PC-9 (cell line): Measurements from ENCODE around the gene SLC25A11. TPM values are rescaled to one million over a fixed set of nuclear protein-coding genes. Genes with fewer than 3 reads are reported as not detected.

Experiments used
- BruUV-seq: library from RNA; stranded (reverse); fragments of 400-500 nt; replicated peaks from 2 replicates; lab custom pipeline; 2021; lab: Mats Ljungman, UMichigan
- CTCF ChIA-PET: fragments of 300-600 bp; sonication (Branson Sonifier 250); formaldehyde crosslinking; loops from one replicate; lab custom pipeline; 2022; ENCODE audit warnings: antibody characterized with exemption; lab: Charles Lee
- POLR2A ChIA-PET: fragments of 300-600 bp; sonication (Branson Sonifier 250); formaldehyde crosslinking; loops from one replicate; lab custom pipeline; 2022; ENCODE audit warnings: antibody characterized with exemption; ENCODE audit not compliant: unreplicated experiment; lab: Charles Lee
- DNase-seq, 2 experiments: peaks; one replicate each; pipeline versions ENCODE4 v3.0.0 to v3.0.0-alpha.2; 2015 to 2022; ENCODE audit warnings: mixed read lengths in 1 of 2
- H2AFZ ChIP-seq: fragments of 200-600 bp; sonication (generic); 2 replicates; pipeline ENCODE4 v1.8.1; 2017; ENCODE audit warnings: antibody characterized with exemption
- H3F3A ChIP-seq: fragments of 200-600 bp; sonication (generic); 2 replicates; pipeline ENCODE4 v1.8.1; 2017; ENCODE audit warnings: antibody characterized with exemption, mild to moderate bottlenecking, low read depth; ENCODE audit not compliant: insufficient read depth
- H3K27ac ChIP-seq: fragments of 200-600 bp; sonication (generic); 2 replicates; pipeline ENCODE4 v1.6.1; 2016; ENCODE audit warnings: mixed run types
- H3K27me3 ChIP-seq: fragments of 200-600 bp; sonication (generic); 2 replicates; pipeline ENCODE4 v1.6.1; 2016; ENCODE audit warnings: low read depth, mixed run types; ENCODE audit not compliant: insufficient read depth
- H3K36me3 ChIP-seq: fragments of 200-600 bp; sonication (generic); 2 replicates; pipeline ENCODE4 v1.6.1; 2016; ENCODE audit warnings: low read depth, mixed run types
- H3K4me1 ChIP-seq: fragments of 200-600 bp; sonication (generic); replicated peaks from 2 replicates; pipeline ENCODE4 v1.6.1; 2016; ENCODE audit warnings: mixed run types; ENCODE audit not compliant: insufficient read depth
- H3K4me2 ChIP-seq: fragments of 200-600 bp; sonication (generic); 2 replicates; pipeline ENCODE4 v1.6.1; 2017; ENCODE audit warnings: mixed run types
- H3K4me3 ChIP-seq: fragments of 200-600 bp; sonication (generic); 2 replicates; pipeline ENCODE4 v1.6.1; 2016; ENCODE audit warnings: mixed run types
- H3K79me2 ChIP-seq: fragments of 200-600 bp; sonication (generic); 2 replicates; pipeline ENCODE4 v1.6.1; 2017; ENCODE audit warnings: low read depth, mixed run types
- H3K9me2 ChIP-seq: fragments of 200-600 bp; sonication (generic); 2 replicates; pipeline ENCODE4 v1.8.1; 2017; ENCODE audit warnings: mild to moderate bottlenecking; ENCODE audit not compliant: insufficient read depth
- H3K9me3 ChIP-seq: fragments of 200-600 bp; sonication (generic); 2 replicates; pipeline ENCODE4 v1.8.1; 2016; ENCODE audit warnings: low read depth; ENCODE audit not compliant: insufficient read depth
- H4K20me1 ChIP-seq: fragments of 200-600 bp; sonication (generic); 2 replicates; pipeline ENCODE4 v1.8.1; 2017; ENCODE audit not compliant: insufficient read depth
- EZH2 ChIP-seq: fragments of 200-600 bp; sonication (generic); IDR thresholded peaks from 2 replicates; pipeline ENCODE4 v1.8.0; 2017; ENCODE audit warnings: antibody characterized with exemption, low read depth
- intact Hi-C: fragments of 100-400 bp; cut with micrococcal nuclease; formaldehyde crosslinking; loops from one replicate; pipeline ENCODE4 v1.10.0; 2022; ENCODE audit not compliant: unreplicated experiment
- total RNA-seq: library from RNA; stranded (reverse); gene quantifications from 2 replicates; pipeline ENCODE4 v1.2.3, GENCODE V29; 2021
- TF ChIP-seq, protein P1 (sequence below): fragments of 200-600 bp; sonication (generic); conservative IDR thresholded peaks from 2 replicates; pipeline ENCODE4 v1.6.1; 2017; ENCODE audit warnings: mixed run types, antibody characterized with exemption, mild to moderate bottlenecking, moderate library complexity

The SLC25A11 gene
- total RNA-seq, 1 experiment from 2014 or later, result 56.2 TPM

DNA sequence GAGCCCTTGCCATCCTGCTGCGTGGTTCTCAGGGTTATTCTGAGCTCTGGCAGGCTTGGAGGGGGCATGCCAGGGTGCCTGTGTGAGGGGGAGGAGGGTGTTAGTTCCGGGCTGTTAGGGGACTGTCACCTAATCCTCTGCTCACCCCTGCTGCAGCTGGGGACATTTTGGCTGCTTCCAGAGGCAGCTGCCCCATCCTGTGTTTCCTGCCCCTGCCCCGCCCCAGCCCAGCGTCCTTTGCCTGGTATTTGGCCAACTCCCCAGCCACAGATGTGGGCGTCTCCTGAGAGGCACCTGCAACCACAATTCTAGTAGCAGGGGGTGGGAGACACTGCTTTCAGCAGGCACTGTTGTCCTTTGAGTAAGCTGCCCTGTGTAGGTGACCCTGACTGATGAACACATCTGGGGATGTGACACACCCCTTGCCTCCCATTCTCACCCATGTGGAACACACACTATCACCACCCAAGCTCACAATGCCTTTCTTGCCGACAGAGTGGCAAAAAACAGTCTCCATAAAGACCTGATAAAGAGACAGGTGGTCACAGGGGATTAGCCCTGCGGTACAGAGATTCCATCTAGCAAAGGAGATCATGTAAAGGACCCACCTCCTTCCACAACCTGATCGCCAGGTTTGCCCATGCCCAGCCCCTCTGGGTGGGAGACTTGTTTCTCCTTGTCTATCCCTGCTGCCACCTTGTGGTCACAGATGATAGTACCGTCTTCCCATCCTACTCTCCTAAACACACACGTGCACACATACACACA lies 36.6 kb downstream of the SLC25A11 start, which contains the start of gene CHRNE:
CHRNE (minus strand) TSS at position 48 of the 768 bp plus-strand sequence; CDS start at position 13, 35 bp downstream.
- no TSS peak for BruUV-seq
- Histone ChIP-seq H3K27me3 (no peaks in the 10 kb centered on the region), H3K79me2 (no peaks in the 10 kb centered on the region), H3K9me3 (no peaks in the 10 kb centered on the region), H3K4me3 (no peak within 1 kb of the TSS), H3K36me3 (no peaks in the 10 kb centered on the region), H2AFZ (no peak within 1 kb of the TSS), H3K27ac (0 out of 2 replicates have a peak within 1 kb of the TSS, but pooled peaks have one; percentile 7), H3F3A (peaks cover 24% of the 10 kb centered on the region; the same call in 1 of the 2 replicates), H3K4me2 (peak within 1 kb of the TSS; percentile 56), H3K4me1 (peaks cover 13% of the 10 kb centered on the region), H3K9me2 (no peaks in the 10 kb centered on the region), H4K20me1 (no peaks in the 10 kb centered on the region)
- CTCF ChIA-PET, result interaction anchor here (0.6 to 1.5 kb wide), 6 partner anchors 20 to 193 kb away, joined by 3 to 6 read pairs (median 3); partner anchors contain the start of gene PSMB6
- intact Hi-C loops, result loop anchor here (1.0 to 10.0 kb wide), 5 partner anchors 84 to 478 kb away; partner anchors contain the start of genes ARRB2, CAMTA2 and MED11
- POLR2A ChIA-PET, result interaction anchor here (0.6 kb wide), 1 partner anchor 317 kb away, joined by 5 read pairs; no protein-coding TSS in a partner anchor
- no peak for TF ChIP-seq EZH2
- TF ChIP-seq, protein P1, sequence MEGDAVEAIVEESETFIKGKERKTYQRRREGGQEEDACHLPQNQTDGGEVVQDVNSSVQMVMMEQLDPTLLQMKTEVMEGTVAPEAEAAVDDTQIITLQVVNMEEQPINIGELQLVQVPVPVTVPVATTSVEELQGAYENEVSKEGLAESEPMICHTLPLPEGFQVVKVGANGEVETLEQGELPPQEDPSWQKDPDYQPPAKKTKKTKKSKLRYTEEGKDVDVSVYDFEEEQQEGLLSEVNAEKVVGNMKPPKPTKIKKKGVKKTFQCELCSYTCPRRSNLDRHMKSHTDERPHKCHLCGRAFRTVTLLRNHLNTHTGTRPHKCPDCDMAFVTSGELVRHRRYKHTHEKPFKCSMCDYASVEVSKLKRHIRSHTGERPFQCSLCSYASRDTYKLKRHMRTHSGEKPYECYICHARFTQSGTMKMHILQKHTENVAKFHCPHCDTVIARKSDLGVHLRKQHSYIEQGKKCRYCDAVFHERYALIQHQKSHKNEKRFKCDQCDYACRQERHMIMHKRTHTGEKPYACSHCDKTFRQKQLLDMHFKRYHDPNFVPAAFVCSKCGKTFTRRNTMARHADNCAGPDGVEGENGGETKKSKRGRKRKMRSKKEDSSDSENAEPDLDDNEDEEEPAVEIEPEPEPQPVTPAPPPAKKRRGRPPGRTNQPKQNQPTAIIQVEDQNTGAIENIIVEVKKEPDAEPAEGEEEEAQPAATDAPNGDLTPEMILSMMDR, result peak; percentile 94
- peak; percentile 62 to 83 for DNase-seq

DNA sequence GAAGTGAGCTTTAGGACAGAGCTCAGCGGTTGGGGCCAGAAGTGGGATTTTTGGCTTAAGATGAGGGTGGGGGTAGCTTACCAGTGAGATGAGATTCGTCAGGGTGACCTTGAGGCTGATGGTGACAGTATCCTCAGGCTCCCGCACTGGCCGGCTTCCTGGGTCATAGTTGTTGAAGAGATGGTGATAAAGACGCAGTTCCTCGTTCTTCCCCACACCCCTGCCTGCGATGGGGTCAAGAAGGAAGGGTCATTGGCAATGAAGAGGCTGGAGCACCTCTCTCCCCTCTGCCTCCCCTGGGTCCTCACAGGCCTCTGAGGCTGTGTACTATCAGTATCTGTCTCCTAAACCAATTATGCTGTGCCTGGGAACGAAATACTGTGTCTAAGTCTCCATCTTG lies 37.3 kb downstream of the SLC25A11 start:
- no peaks in the 10 kb centered on the region for H3K36me3 ChIP-seq
- H3K9me3 ChIP-seq, result no peaks in the 10 kb centered on the region
- POLR2A ChIA-PET, result no interaction called here
- peaks cover 31% of the 10 kb centered on the region; the same call in 1 of the 2 replicates for H3F3A ChIP-seq
- no peak overlapping the region for H3K4me3 ChIP-seq
- DNase-seq, result no peak
- H2AFZ ChIP-seq, result no peak overlapping the region
- peak overlapping the region; percentile 56; the same call in 1 of the 2 replicates for H3K4me2 ChIP-seq
- no peak for TF ChIP-seq EZH2
- TF ChIP-seq, protein P1, result no peak
- CTCF ChIA-PET, result interaction anchor here (1.1 to 1.5 kb wide), 2 partner anchors 22 to 106 kb away, joined by 3 to 6 read pairs; partner anchors contain the start of gene PSMB6
- no TSS peak for BruUV-seq
- no peaks in the 10 kb centered on the region for H3K9me2 ChIP-seq
- H3K4me1 ChIP-seq, result peaks cover 13% of the 10 kb centered on the region
- no peaks in the 10 kb centered on the region for H3K27me3 ChIP-seq
- intact Hi-C loops, result loop anchor here (5.0 to 10.0 kb wide), 2 partner anchors 335 to 478 kb away; no protein-coding TSS in a partner anchor
- H3K27ac ChIP-seq, result no peak overlapping the region
- H4K20me1 ChIP-seq, result no peaks in the 10 kb centered on the region
- H3K79me2 ChIP-seq, result no peaks in the 10 kb centered on the region

- Histone ChIP-seq H4K20me1 (no peaks in the 10 kb centered on the region), H3K4me3 (no peak overlapping the region), H3K4me2 (no peak overlapping the region), H2AFZ (no peak overlapping the region), H3K9me2 (no peaks in the 10 kb centered on the region), H3K9me3 (no peaks in the 10 kb centered on the region), H3K4me1 (peaks cover 13% of the 10 kb centered on the region), H3F3A (peaks cover 31% of the 10 kb centered on the region; the same call in 1 of the 2 replicates), H3K36me3 (no peaks in the 10 kb centered on the region), H3K27me3 (no peaks in the 10 kb centered on the region), H3K79me2 (no peaks in the 10 kb centered on the region), H3K27ac (no peak overlapping the region)
- POLR2A ChIA-PET, result no interaction called here
- no peak for DNase-seq
- intact Hi-C loops, result loop anchor here (5.0 to 10.0 kb wide), 2 partner anchors 334 to 477 kb away; no protein-coding TSS in a partner anchor
- CTCF ChIA-PET, result no interaction called here
- no peak for TF ChIP-seq EZH2
- TF ChIP-seq, protein P1, result no peak
- no TSS peak for BruUV-seq
Observed at GRCh38 chr17:4901648-4902344, 38.0 kb downstream of the SLC25A11 start.
